Loucy (cell line): Measurements from ENCODE around the gene CSRP2.

Experiments used
- CTCF ChIP-seq: fragments of 200-600 bp; sonication (generic); conservative IDR thresholded peaks from 2 replicates; pipeline ENCODE4 v1.5.1; 2014; ENCODE audit warnings: mild to moderate bottlenecking, antibody characterized with exemption, low read length
- EZH2phosphoT487 ChIP-seq: fragments of 200-600 bp; IDR thresholded peaks from 2 replicates; pipeline ENCODE4 v1.6.1; 2018; ENCODE audit warnings: antibody characterized with exemption, mild to moderate bottlenecking, moderate library complexity, borderline replicate concordance

- TF ChIP-seq CTCF (no peak), EZH2phosphoT487 (no peak)
These were observed 19.6 kb upstream of the CSRP2 start for GRCh38 chr12:76898442-76898841.
